A549 (cell line): ENCODE data around the gene VAMP1.

Source experiments
- CTCF ChIP-seq: fragments of >200 bp; sonication (Bioruptor Twin); formaldehyde crosslinking; IDR thresholded peaks from 3 replicates; pipeline ENCODE4 v1.5.1; 2016
- EHMT2 ChIP-seq: fragments of 200-600 bp; sonication (generic); IDR thresholded peaks from 2 replicates; pipeline ENCODE4 v1.6.1; 2016; ENCODE audit warnings: antibody characterized with exemption, low read depth, mild to moderate bottlenecking, moderate library complexity
- MAX ChIP-seq: IDR thresholded peaks from 2 replicates; pipeline ENCODE4 v1.6.1; 2012
- REST ChIP-seq: fragments of 200-600 bp; sonication (generic); IDR thresholded peaks from 2 replicates; pipeline ENCODE4 v1.6.1; 2016; ENCODE audit warnings: antibody characterized with exemption, mild to moderate bottlenecking, moderate library complexity
- SMC3 ChIP-seq: fragments of >200 bp; sonication (Bioruptor Twin); formaldehyde crosslinking; IDR thresholded peaks from 3 replicates; pipeline ENCODE4 v1.6.1; 2018; ENCODE audit warnings: inconsistent platforms
- ZFP36 ChIP-seq: fragments of 450-650 bp; IDR thresholded peaks from 2 replicates; pipeline ENCODE4 v1.6.1; 2014; ENCODE audit warnings: borderline replicate concordance; ENCODE audit not compliant: partially characterized antibody

GRCh38 chr12:6471989-6472360, 1.5 kb upstream of the VAMP1 start:
- TF ChIP-seq CTCF (no peak), EHMT2 (no peak), MAX (no peak), REST (no peak), ZFP36 (no peak), SMC3 (no peak)
